ENCODE data around the gene POLE2.

DNA sequence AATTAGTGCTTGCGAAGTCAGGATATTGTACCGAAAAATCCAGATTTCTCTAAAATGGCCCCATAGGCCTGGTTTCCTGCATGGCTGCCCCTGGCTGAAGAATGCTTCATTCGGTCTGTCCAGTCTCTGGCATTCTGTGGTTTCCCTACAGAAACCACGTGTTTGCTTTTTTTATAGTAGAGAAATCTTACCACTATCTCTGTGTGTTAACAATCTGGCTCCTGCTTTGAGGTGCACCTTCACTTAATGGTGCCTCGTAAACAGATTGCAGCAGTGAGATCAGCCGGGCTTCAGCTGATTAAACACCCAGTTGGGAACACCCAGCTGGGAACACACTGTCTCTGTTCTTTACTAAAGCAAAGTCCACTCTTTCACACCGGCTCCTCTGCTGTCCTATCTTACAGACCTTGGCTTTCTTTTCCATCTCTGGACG is 46.3 kb downstream of the POLE2 start:
- TF ChIP-seq, protein P1, sequence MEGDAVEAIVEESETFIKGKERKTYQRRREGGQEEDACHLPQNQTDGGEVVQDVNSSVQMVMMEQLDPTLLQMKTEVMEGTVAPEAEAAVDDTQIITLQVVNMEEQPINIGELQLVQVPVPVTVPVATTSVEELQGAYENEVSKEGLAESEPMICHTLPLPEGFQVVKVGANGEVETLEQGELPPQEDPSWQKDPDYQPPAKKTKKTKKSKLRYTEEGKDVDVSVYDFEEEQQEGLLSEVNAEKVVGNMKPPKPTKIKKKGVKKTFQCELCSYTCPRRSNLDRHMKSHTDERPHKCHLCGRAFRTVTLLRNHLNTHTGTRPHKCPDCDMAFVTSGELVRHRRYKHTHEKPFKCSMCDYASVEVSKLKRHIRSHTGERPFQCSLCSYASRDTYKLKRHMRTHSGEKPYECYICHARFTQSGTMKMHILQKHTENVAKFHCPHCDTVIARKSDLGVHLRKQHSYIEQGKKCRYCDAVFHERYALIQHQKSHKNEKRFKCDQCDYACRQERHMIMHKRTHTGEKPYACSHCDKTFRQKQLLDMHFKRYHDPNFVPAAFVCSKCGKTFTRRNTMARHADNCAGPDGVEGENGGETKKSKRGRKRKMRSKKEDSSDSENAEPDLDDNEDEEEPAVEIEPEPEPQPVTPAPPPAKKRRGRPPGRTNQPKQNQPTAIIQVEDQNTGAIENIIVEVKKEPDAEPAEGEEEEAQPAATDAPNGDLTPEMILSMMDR (conservative IDR thresholded peaks at IDR 0.05; ENCODE audit: low read depth, low read length): no peak
- no peak for TF ChIP-seq EZH2phosphoT487 (IDR thresholded peaks at IDR 0.05; ENCODE audit: borderline replicate concordance, low read length)
- no peak for TF ChIP-seq EZH2 (IDR thresholded peaks at IDR 0.05; ENCODE audit: low read length, unreplicated experiment)

Data from PC-3 (cell line).